ENCODE data around the gene LENG9.
"Not testable (repeated sequence)": the region's sequence is repeated elsewhere in the genome, so short reads cannot be mapped to it uniquely, and the experiment has no call there.

The LENG9 gene

DNA sequence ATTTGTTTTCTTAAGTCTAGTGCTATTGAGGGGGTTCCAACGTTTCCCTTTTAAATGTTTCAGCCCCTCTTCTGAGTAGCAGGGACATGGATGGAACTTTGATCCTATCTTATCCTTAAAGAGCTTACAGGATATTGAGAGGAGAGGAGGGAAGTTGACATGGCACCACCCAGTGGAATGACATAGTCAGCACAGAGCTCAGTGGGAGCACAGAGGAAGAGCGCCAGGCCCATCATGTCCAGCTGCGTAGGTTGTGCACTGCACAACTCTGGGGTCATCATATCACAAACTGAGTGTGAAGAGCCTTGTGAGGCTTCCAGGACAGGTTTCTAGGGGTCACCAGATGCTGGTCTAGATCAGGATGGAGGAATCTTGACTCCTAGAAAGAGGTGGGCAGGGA is 14.1 kb upstream of the LENG9 start:
- no peak for DNase-seq

DNA sequence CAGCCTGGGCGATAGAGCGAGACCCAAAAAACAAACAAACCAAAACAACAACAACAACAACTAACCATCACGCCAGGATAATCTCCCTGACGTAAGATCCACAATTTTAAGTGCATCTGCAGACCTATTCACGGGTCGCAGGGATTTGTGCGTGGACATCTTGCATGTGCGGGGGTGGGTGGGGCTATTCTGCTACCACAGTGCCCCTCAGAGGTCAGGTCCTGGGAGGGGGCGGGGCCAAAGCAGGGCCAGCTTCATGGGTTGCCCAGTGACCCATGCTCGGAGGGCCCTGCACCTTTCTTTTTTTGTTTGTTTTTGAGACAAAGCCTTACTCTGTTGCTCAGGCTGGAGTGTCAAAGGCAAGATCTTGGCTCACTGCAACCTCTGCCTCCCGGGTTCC is 12.1 kb upstream of the LENG9 start:
- no peak for DNase-seq

DNA sequence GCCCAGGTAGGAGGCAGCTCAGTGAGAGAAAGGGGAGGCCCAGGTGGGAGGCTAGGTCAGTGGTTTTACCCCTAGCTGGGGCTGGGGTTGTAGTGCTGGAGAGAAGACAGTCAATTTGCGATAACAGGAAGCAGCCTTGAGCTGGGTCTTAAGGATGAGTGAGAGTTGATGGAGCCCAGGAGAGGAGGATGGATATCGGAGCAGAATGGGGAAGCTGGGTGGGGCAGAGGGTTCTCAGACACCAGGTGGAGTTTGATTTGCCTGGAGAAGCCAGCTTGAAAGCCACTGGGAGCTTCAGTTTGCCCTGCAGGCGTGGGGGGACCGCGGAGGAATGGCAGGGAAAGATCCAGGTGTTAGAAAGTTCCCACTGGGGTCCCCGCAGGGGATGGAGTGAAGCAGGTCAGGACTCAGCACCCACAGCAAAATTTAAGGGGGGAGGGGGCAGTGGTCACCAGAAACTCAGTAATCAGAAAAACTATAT is 10.4 kb upstream of the LENG9 start:
- DNase-seq = no peak

DNA sequence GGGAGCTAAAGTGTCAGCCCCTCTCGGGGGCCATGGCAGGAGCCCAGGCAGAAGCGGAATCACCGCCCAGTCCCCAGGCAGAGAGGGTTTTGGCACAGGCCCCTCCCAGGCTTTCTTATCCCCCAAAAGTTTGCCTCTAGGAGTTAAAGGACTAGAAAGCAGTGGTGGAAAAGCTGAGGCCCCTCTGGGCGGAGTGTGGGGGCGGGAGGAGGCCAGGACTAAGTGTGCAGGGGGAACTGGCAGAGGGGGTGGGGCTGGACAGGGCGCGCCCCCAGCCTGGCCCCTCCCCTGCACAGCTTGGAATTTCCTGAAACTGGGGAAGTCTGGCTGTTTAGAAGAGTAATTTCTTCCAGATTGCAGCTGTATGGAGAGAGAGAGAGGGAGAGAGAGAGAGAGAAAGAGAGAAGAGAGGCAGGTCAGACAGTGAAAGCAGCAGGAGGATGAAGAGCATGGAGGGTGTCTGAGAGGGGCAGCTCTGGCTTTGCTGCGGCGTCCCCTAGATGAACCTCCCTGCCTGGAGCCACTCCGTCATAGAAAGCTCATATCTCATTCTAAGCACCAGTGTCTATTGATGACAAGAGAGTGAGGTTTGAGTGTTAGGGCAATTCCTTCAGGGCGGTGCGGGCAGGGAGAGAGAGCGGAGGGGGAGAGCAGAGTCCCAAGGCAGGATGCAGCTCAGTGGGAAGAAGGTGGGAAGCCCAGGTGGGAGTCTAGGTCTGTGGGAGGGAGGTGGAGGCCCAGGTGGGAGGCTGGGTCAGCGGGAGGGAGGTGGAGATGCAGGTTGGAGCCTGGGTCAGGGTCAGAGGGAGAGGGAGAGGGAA is 9.7 kb upstream of the LENG9 start, which contains the start of gene CDC42EP5:
Gene CDC42EP5 (minus strand): TSS at position 226 of the 821 bp plus-strand sequence. CDS start 7,749 bp downstream, outside the sequence.
- DNase-seq = no peak

DNA sequence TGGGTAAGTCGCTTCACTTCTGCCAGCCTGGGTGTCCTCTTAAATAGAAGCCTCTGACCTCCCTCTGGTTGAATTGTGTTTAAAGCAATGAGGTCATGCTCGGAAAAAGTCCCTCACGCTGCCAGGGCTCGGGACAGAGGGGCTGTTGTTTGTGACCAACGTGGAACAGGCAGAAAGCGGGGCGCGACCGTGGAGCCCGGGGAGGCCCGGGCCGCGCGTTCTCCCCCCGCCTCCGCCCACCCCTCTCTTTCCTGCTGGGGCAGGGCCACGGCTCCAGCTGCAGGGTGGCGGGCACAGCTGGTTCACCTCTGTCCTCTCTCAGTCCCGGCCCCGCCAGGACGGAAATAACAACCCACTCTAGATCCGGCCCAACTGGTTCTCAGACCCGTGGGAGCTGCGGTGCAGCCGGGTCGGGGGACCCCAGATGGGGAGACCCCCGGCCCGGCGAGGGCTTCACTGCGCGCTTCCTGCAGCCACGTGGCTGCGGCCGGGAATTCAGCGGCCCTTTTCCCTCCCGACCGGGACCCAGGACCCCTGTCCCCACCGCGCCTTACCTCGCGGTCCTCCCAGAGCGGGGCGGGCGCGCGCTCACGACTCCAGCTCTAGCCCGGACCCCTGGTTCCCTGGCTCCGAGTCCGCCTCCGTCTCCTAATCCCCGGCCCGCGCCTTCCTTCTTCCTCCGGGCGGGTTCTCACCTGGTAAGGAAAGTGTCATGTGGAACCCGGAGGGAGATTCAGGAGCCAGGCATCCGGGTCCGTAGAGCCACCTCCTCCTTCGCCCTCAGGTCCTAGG is 7.6 kb upstream of the LENG9 start:
- no peak for DNase-seq

DNA sequence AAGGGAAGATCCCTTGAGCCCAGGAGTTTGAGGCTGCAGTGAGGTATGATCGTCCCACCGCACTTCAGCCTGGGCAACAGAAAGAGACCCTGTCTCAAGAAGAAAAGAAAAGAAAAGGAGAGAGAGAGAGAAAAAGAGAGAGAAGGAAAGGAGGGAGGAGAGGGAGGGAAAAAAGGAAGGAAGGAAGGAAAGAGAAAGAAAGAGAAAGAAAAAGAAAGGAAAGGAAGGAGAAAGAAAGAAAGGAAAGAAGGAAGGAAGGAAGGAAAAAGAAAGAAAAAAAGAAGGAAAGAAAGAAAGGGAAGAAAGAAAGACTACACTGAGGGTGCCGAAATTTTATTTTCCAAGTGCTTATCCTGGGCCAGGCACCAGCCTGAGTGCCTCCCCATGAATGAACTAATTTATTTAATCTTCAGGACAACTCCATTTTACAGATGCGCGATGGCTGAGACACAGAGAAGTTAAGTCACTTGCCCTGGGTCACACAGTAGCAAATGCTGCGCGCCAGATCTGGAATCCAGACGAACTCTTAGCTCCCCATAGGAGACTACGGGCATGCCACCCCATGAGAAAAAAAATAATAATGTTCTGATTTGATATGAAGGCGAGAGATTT is 6.8 kb upstream of the LENG9 start:
- DNase-seq = no peak

DNA sequence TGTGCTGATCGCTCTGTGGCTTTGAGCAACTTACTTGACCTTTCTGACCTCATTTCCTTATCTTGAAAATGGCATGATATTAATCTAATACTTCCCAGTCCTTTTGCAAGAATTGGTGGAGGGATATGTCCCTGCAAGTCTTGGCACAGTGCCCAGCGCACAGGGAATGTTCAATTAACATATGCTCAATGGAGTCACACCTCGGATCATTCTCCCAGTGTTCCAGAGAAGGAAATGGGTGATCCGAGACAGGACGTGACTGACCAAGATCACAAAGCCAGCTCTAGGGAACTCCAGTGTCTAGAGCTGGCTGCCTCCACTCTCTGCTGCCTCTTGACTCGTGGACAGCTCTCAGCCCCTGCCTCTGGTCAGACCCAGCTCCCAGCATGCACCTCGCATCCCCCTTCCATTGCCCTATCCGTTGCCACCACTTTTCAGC is 5.9 kb upstream of the LENG9 start:
- no peak for DNase-seq

DNA sequence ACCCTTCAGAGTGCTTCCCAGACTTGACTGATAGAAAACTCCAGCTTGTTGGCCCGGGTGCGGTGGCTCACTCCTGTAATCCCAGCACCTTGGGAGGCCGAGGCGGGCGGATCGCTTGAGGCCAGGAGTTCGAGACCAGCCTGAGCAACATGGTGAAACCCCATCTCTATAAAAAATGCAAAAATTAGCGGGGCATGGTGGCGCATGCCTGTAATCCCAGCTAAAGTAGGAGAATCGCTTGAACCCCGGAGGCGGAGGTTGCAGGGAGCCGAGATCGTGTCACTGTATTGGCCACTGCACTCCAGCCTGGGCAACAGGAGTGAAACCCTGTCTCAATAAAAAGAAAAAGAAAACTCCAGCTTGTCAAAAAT is 2.5 kb upstream of the LENG9 start:
- DNase-seq = not testable (repeated sequence)

DNA sequence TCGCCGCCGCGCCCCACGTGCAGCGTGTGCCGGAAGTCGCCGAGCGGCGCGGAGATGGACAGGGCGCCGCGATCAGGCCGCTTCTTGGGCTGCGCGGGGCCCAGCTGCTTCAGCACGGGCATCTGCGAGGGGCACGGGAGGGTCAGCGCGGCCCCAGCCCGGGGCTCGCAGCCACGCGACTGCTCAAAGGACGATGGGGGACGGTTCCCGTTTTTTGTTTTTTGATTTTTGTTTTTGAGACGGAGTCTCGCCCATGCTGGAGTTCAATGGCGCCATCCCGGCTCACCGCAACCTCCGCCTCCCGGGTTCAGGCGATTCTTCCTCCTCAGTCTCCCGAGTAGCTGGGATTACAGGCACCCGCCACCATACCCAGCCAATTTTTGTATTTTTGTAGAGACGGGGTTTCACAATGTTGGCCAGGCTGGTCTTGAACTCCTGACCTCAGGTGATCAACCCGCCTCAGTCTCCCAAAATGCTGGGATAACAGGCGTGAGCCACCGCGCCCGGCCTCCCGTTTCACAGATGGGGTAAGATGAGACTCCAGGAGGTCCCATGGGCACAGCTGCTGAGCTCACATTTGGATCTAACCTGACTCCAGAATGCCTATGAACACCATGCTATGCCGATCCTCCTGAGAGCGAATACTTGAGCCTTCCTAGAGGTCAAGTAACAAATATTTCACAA is 2.0 kb upstream of the LENG9 start:
- DNase-seq = no peak

DNA sequence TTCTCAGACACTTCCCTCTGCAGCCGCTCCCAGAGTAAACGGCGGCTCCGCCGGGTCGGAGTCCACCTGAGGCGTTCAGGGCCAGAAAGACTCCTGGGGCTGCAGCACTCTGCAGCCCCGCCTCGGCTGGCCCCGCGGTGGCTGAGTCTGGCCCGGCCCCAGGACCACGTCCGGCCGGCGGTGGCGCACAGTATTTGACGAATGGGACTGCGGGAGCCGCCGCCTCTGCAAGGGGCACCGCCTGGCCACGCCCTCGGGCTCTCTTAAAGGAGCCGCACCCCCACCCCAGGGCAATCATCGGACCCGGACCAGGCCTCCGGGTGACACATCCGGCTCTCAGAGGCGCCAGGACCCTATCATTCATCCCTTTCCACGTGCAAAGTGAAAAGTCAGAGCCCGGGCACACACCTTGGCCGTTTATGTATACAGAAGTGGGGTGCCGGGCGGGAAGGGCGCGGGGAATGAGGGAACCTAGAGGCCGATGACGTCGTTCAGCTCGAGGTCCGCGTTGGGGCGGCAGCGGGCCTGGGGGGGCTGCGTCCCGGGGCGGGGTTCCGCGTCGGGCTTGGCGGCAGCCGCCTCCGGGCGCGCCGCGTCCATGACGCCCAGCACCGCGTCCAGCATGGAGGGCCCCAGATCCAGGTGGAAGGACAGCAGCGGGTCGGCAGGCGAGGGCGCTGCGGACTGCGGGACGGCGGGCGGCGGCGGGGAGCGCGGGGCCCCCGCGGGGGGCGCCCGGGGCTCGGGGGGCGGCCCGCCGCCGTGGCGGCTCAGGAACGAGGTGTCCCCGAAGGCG is 1.2 kb upstream of the LENG9 start:
- peak; percentile 77 for DNase-seq

DNA sequence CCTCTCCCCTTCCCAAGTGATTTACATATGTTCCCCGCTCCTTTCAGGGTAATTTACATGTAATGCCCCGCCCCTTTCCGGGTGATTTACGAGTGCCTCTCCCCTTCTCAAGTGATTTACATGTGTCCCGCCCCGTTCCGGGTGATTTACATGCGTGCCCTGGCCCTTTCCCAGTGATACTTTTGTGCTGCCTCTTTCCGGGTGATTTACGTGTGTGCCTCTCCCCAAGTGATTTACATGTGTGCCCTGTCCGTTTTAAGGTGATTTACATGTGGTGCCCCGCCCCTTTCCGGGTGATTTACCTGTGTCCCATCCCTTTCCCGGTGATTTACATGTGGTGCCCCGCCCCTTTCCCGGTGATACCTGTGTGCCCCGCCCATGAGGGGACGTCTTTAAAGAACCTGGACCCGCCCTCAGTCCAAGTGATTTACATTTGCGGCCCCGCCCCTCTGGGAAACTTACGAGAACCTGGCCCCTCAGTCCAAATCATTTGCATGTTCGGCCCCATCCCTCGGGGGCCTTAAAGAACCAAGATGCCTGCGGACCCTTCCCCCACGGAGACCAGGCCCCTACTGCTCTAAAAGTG is 559 bp upstream of the LENG9 start:
- peak; percentile 93 for DNase-seq

DNA sequence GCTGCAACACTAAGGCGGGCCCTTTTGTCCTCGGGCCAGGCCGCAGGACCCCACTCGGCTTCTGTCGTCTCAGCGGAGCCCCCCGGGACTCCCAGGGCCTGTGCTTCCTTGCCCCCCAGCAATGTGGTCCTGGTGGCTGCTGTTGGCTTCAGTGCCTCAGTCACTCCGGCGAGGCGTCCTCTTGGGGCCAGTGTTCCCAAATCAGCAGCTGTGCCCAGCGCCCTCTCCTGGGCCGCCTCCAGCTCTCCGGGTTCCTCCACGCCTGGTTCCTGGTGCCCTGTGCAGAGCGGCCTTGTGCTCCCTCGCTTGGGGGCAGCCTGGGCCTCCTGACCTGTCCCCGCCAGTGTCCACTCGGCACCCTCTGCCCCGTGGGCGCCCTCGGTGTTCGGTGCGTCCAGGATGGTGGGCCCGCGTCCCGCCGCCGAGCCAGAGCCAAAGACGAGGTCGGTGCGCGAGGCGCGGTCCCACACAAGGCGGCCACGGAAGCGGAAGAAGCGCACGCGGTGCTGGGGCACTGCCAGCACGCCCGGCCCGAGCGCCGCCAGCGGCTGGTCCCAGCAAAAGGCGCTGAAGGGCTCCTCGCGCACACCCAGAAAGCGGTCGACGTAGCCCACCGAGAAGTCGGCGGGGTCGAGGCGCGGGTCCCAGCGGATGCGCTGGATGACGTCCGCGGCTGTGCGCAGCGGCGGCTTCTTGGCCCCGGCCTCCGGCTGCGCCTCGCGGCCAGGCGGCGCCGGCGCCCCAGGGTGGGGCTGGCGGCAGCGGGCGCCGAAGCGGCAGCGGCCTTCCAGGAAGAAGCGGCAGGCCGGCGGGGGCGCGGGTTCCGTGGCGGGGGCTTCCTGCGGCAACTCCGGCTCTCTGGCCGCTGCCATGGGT is 685 bp downstream of the LENG9 start:
- DNase-seq = peak; percentile 71

DNA sequence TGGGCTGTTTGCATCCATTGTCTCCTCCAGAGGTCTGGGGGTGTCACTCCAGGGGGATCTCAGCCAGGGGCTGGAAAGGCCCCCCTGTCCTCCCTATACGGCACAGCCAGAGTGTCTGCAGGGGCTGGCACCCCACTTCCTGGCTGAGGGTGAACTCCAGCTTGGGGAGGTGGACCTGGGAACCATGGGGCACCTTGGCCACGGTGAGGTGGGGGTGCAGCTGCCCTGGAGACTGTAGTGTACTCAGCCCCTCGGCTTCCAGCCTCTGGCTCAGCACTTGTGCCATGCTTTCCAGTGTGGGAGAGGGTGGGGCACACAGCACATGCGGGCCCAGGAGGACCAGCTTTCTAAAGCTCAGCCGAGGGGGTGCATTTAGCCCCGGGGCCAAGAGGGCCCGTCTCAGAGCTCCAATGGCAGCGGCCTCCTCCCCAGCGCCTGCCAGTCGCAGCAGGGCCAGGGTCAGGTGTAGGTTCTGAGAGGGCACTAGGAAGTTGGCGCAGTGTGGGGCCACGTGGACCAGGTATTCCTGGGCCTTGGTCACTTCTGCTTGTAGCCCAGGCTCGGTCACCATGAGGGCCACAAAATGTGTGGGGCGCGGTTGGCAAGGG is 1.4 kb downstream of the LENG9 start:
- DNase-seq = no peak

DNA sequence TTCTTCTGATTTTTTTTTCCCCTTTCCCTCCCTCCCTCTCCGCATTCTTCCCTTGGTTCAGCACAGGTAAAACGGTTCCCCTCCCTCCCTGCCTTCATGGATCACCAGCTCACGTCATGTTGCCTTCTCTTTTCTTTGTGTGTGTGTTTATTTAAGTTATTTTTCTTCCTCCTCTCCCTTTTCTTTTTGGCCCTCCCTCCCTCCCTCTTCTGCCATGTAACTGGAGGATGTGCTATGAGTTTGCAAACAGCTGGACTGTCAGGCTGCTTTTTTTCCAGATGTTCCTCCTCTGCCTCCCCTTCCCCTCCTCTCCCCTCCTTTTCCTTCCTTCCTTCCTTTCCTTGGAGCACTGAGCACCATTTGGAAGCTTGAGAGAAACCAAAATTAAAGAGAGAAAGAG is 2.0 kb downstream of the LENG9 start:
- DNase-seq = no peak

DNA sequence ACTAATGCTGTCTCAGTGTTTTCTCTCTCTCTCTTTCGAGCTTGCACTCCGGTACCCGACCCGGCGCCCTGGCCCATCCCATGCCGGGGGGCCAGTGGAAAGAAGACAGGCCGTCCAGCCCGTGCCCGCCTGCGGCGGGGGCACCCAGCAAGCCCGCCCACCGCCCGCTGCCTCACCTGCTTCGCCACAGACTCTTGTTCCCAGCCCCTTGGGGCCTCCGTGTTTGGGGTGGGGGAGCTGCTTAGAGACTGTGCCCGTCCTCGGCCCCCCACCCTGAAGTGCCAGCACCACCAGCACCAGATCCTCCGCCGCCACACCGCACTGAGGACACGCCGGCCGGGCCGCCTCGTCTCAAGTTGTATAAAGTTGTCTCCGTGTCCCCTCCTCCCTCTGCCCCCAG is 2.4 kb downstream of the LENG9 start:
- no peak for DNase-seq

DNA sequence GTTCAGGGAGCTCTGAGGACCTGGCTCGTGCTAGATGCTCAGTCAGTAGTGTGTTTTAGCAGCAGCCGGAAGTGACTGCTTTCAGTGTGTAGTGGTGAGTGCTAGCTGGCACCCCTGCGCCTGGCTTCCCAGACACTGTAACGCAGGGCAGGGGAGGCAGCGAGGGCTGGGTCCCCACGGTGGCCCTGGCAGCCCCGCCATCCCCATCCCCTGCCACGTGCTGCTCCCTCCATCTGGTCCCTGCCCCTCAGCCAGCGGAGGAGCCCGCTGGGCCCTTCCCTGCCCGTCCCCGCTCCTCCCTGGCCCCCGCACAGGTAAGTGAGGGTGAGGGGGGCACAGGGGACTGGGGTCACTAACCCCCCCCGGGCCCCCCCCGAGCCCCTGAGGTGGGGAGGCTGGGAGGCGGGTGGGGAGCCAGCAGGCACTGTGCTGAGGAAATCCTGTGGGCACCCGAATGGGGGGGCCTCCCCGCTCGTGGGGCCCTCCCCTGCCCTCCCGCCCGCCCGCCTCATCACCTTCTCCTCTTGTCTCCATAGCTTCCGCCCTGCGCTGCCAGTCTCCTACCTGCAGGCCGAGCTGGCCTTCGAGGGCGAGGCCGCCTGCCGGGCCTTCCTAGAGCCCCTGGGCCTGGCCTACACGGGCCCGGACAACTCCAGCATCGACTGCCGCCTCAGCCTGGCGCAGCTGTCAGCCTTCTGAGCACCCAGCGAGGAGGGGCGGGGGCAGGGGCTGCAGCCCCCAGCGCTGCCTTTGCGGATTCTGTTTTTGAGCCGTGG is 3.2 kb downstream of the LENG9 start:
- DNase-seq = no peak

DNA sequence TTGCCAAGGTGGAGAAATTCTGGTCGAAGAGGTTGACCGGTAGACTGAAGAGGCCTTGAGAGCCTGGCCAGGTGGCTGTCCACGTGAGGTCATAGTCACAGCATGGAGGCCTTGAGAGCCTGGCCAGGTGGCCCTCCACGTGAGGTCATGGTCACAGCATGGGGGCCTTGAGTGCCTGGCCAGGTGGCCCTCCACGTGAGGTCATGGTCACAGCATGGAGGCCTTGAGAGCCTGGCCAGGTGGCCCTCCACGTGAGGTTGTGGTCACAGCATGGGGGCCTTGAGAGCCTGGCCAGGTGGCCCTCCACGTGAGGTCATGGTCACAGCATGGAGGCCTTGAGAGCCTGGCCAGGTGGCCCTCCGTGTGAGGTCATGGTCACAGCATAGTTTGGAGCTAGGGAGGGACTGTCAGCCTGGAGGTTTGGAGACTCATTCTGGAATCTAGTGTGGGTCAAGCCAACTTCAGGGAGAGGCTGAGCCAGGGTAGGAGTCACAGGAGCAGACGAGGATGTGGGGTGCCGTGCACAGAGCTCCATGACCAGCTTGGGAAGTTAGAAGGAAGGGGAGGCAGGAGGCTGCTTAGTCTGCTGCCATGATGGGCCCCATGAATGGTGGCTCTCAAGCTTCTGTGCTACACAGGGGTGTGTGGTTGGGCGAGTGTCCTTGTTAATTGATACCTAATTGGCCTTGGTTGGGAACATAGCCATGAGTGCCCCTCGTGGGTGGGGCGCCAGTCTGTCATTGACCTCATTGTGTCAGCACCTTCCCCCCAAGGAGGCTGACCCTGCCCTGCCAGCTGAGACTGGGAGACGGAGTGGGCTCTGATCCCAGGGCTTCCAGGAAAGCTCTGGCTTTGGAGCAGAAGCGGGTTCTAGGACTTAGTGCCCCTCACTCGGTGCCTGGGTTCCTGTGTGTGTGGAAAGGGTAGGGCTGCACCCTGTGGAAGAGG is 4.0 kb downstream of the LENG9 start:
- DNase-seq = no peak

DNA sequence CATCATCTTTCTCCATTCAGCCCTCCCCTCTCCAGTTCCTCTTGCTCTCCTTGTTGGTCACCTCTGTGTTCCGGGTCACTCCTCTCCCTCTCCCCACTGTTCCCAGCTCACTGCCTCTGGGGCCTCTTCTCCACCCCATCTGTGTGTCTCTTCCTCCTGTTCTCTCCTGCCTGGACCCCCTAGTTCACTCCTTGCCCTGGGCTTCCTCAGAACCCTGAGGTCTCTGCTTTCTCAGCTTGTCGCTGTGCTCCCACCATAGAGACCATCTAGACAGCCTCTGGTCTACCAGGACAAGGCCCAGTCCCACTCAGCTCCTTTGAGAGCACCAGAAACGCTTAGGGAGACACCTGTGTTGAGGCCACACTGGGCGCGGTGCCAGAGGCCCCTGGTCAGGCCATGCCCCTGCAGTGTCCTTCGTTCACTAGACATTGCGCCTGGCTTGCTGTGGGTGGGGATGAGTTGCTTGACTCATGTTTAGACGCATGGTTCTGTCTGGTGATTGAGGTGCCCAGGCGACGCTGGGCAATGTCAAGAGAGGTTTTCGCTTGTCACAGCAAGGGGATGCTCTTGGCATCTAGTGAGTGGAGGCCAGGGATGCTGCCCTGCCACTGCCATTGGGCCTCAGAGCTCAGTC is 4.8 kb downstream of the LENG9 start:
- DNase-seq = no peak

All from CD4-positive, alpha-beta T cell treated with Interleukin-17A for 1 hour (primary cell).